H9 (cell line): ENCODE results near the gene TNPO3. TPM values are rescaled to one million over a fixed set of nuclear protein-coding genes. Genes with fewer than 3 reads are reported as not detected.

Experiments
- DNase-seq: peaks from one replicate; pipeline ENCODE4 v3.0.0-alpha.2; 2017
- H2AFZ ChIP-seq: one replicate; pipeline ENCODE4 v1.6.1; 2013; ENCODE audit warnings: mild to moderate bottlenecking, low read length, control low read depth, moderate library complexity
- H2AK5ac ChIP-seq: 2 replicates; pipeline ENCODE4 v1.6.1; 2013; ENCODE audit warnings: low read length, control low read depth, mixed read lengths; ENCODE audit not compliant: insufficient read length
- H2BK120ac ChIP-seq: one replicate; pipeline ENCODE4 v1.6.1; 2013; ENCODE audit warnings: low read depth, mild to moderate bottlenecking, low read length, control low read depth, inconsistent platforms; ENCODE audit not compliant: poor library complexity, severe bottlenecking
- H2BK12ac ChIP-seq: 2 replicates; pipeline ENCODE4 v1.6.1; 2013; ENCODE audit warnings: low read length, control low read depth, mixed read lengths, low read depth; ENCODE audit not compliant: insufficient read length
- H2BK15ac ChIP-seq: 2 replicates; pipeline ENCODE4 v1.6.1; 2013; ENCODE audit warnings: low read depth, low read length, control low read depth
- H2BK20ac ChIP-seq: one replicate; pipeline ENCODE4 v1.6.1; 2013; ENCODE audit warnings: low read depth, mild to moderate bottlenecking, low read length, control low read depth, inconsistent platforms; ENCODE audit not compliant: poor library complexity, severe bottlenecking
- H2BK5ac ChIP-seq: 2 replicates; pipeline ENCODE4 v1.6.1; 2013; ENCODE audit warnings: low read length, control low read depth, mixed read lengths; ENCODE audit not compliant: insufficient read length
- H3K14ac ChIP-seq: 2 replicates; pipeline ENCODE4 v1.6.1; 2013; ENCODE audit warnings: low read length, control low read depth; ENCODE audit not compliant: insufficient read depth
- H3K18ac ChIP-seq: 2 replicates; pipeline ENCODE4 v1.6.1; 2013; ENCODE audit warnings: low read depth, mild to moderate bottlenecking, mixed read lengths, low read length, control low read depth; ENCODE audit not compliant: insufficient read length
- H3K23ac ChIP-seq: 2 replicates; pipeline ENCODE4 v1.6.1; 2013; ENCODE audit warnings: low read length, control low read depth, mixed read lengths, low read depth; ENCODE audit not compliant: insufficient read length
- H3K23me2 ChIP-seq: 2 replicates; pipeline ENCODE4 v1.6.1; 2013; ENCODE audit warnings: low read depth, mild to moderate bottlenecking, mixed read lengths, low read length, control low read depth; ENCODE audit not compliant: insufficient read length, poor library complexity, severe bottlenecking
- H3K27ac ChIP-seq: 2 replicates; pipeline ENCODE4 v1.5.1; 2013; ENCODE audit warnings: low read length, control low read depth, mixed read lengths, low read depth; ENCODE audit not compliant: insufficient read length
- H3K27me3 ChIP-seq: 2 replicates; pipeline ENCODE4 v1.6.1; 2013; ENCODE audit warnings: low read length, control low read depth, inconsistent platforms; ENCODE audit not compliant: insufficient read depth
- H3K4ac ChIP-seq: 2 replicates; pipeline ENCODE4 v1.6.1; 2013; ENCODE audit warnings: low read depth, mild to moderate bottlenecking, control low read depth, inconsistent platforms, low read length, moderate library complexity
- H3K4me1 ChIP-seq: 2 replicates; pipeline ENCODE4 v1.6.1; 2013; ENCODE audit warnings: low read length, control low read depth, inconsistent platforms; ENCODE audit not compliant: insufficient read depth
- H3K4me2 ChIP-seq: 2 replicates; pipeline ENCODE4 v1.6.1; 2013; ENCODE audit warnings: low read length, control low read depth, mixed read lengths; ENCODE audit not compliant: insufficient read length, insufficient read depth
- H3K56ac ChIP-seq: 2 replicates; pipeline ENCODE4 v1.6.1; 2013; ENCODE audit warnings: low read depth, mild to moderate bottlenecking, mixed read lengths, low read length, control low read depth; ENCODE audit not compliant: insufficient read length
- H3K79me1 ChIP-seq: 2 replicates; pipeline ENCODE4 v1.6.1; 2013; ENCODE audit warnings: low read depth, mild to moderate bottlenecking, moderate library complexity, low read length, control low read depth, inconsistent platforms; ENCODE audit not compliant: insufficient read depth, poor library complexity, severe bottlenecking
- H3K79me2 ChIP-seq: 2 replicates; pipeline ENCODE4 v1.6.1; 2013; ENCODE audit warnings: low read length, control low read depth, inconsistent platforms; ENCODE audit not compliant: insufficient read depth
- H3K9ac ChIP-seq: 2 replicates; pipeline ENCODE4 v1.6.1; 2013; ENCODE audit warnings: low read length, control low read depth, mixed read lengths; ENCODE audit not compliant: insufficient read length; ENCODE audit errors: extremely low read depth
- H3K9me3 ChIP-seq: one replicate; pipeline ENCODE4 v1.6.1; 2013; ENCODE audit warnings: low read depth, low read length, inconsistent platforms; ENCODE audit not compliant: control insufficient read depth
- H3T11ph ChIP-seq: one replicate; pipeline ENCODE4 v1.6.1; 2013; ENCODE audit warnings: mild to moderate bottlenecking, low read length, control low read depth, inconsistent platforms
- H4K20me1 ChIP-seq: one replicate; pipeline ENCODE4 v1.6.1; 2013; ENCODE audit not compliant: control insufficient read depth, insufficient read length, insufficient read depth
- H4K5ac ChIP-seq: 2 replicates; pipeline ENCODE4 v1.6.1; 2013; ENCODE audit warnings: low read depth, mild to moderate bottlenecking, mixed read lengths, low read length, control low read depth; ENCODE audit not compliant: insufficient read length
- H4K8ac ChIP-seq: replicated peaks from 2 replicates; pipeline ENCODE4 v1.6.1; 2013; ENCODE audit warnings: low read length, control low read depth, mixed read lengths, low read depth; ENCODE audit not compliant: insufficient read length
- H4K91ac ChIP-seq: 2 replicates; pipeline ENCODE4 v1.6.1; 2013; ENCODE audit warnings: low read depth, mild to moderate bottlenecking, moderate library complexity, mixed read lengths, low read length, control low read depth; ENCODE audit not compliant: insufficient read length
- H3K27ac Mint-ChIP-seq, 3 experiments: 2 replicates in 2 of 3; 3 replicates in 1 of 3; pipeline ENCODE4 v1.8.0; 2020 to 2021; ENCODE audit warnings: mixed read lengths in 3 of 3, mild to moderate bottlenecking in 1 of 3, moderate library complexity in 1 of 3
- H3K27me3 Mint-ChIP-seq: 2 replicates; pipeline ENCODE4 v1.8.0; 2021; ENCODE audit warnings: low read depth, mild to moderate bottlenecking, moderate library complexity, mixed read lengths
- H3K36me3 Mint-ChIP-seq, 3 experiments: 2 replicates in 2 of 3; 3 replicates in 1 of 3; pipeline ENCODE4 v1.8.0; 2020 to 2021; ENCODE audit warnings: low read depth in 3 of 3, mixed read lengths in 3 of 3; ENCODE audit not compliant: insufficient read depth in 1 of 3
- H3K4me1 Mint-ChIP-seq, 2 experiments: 2 replicates each; pipeline ENCODE4 v1.8.0; 2020; ENCODE audit warnings: mixed read lengths in 2 of 2
- H3K4me3 Mint-ChIP-seq, 2 experiments: 2 replicates in 1 of 2; 3 replicates in 1 of 2; pipeline ENCODE4 v1.8.0; 2020 to 2021; ENCODE audit warnings: mild to moderate bottlenecking in 2 of 2, mixed read lengths in 2 of 2, moderate library complexity in 1 of 2
- H3K9me3 Mint-ChIP-seq, 2 experiments: 2 replicates in 1 of 2; 3 replicates in 1 of 2; pipeline ENCODE4 v1.8.0; 2020; ENCODE audit warnings: mild to moderate bottlenecking in 2 of 2, mixed read lengths in 2 of 2, moderate library complexity in 1 of 2
- CTCF ChIP-seq: fragments of 200-600 bp; sonication (generic); conservative IDR thresholded peaks from 3 replicates; pipeline ENCODE4 v1.8.0; 2021; ENCODE audit warnings: antibody characterized with exemption, mild to moderate bottlenecking
- WGBS: extraction: QIAGEN DNeasy Blood & Tissue Kit; methylation state at CpG from one replicate; pipeline ENCODE4 v1.1.7; 2013; ENCODE audit warnings: missing lambda C conversion rate, low lambda C conversion rate, mixed read lengths; ENCODE audit not compliant: insufficient read length; ENCODE audit errors: extremely low coverage; 5-methylcytosine and 5-hydroxymethylcytosine counted together
- total RNA-seq: library from RNA; stranded (reverse); gene quantifications from 2 replicates; pipeline ENCODE4 v1.2.1, GENCODE V29; 2021

TNPO3 gene
- total RNA-seq, 1 experiment from 2014 or later, result 90.1 TPM

GRCh38 chr7:129047761-129048160 is 7.2 kb downstream of the TNPO3 start:
- Histone ChIP-seq H3K18ac (no peak overlapping the region), H3K79me1 (peaks cover 11% of the 10 kb centered on the region), H2BK15ac (no peak overlapping the region), H2BK5ac (no peak overlapping the region), H3K23me2 (no peaks in the 10 kb centered on the region), H3T11ph (no peak overlapping the region), H4K8ac (no peak overlapping the region), H2BK20ac (no peak overlapping the region), H3K23ac (no peak overlapping the region), H3K9ac (no peak overlapping the region), H3K9me3 (no peaks in the 10 kb centered on the region), H2AFZ (no peak overlapping the region), H4K20me1 (no peaks in the 10 kb centered on the region), H2BK120ac (no peak overlapping the region), H3K4ac (no peak overlapping the region), H3K79me2 (peaks cover 38% of the 10 kb centered on the region; the same call in 1 of the 2 replicates), H3K56ac (no peak overlapping the region), H3K4me2 (no peak overlapping the region), H2BK12ac (no peak overlapping the region), H3K4me1 (no peaks in the 10 kb centered on the region; the same call in 1 of the 2 replicates), H2AK5ac (no peak overlapping the region), H4K5ac (no peak overlapping the region), H3K27me3 (no peaks in the 10 kb centered on the region), H3K14ac (no peak overlapping the region), H4K91ac (no peak overlapping the region), H3K27ac (no peak overlapping the region)
- no CpG with 5 or more reads among the region's 2 CpGs for WGBS
- no peak for TF ChIP-seq CTCF
- H3K27ac Mint-ChIP-seq, result no peak overlapping the region
- no peak for DNase-seq
- peaks cover 31 to 39% of the 10 kb centered on the region in 2 experiments for H3K4me1 Mint-ChIP-seq
- H3K4me3 Mint-ChIP-seq, result no peak overlapping the region
- H3K27me3 Mint-ChIP-seq, result no peaks in the 10 kb centered on the region
- H3K9me3 Mint-ChIP-seq, result no peaks in the 10 kb centered on the region
- H3K36me3 Mint-ChIP-seq, result peaks cover 2 to 23% (median 20%) of the 10 kb centered on the region in 3 experiments; a peak in 6 of 7 replicates
